ENCODE measurements around the gene JARID2. TPM values are rescaled to one million over a fixed set of nuclear protein-coding genes. Genes with fewer than 3 reads are reported as not detected.
"Not testable (repeated sequence)": the region's sequence is repeated elsewhere in the genome, so short reads cannot be mapped to it uniquely, and the experiment has no call there.

Gene JARID2
- total RNA-seq, 2 donors from 2014 or later: 9.1 to 10.7 TPM

DNA sequence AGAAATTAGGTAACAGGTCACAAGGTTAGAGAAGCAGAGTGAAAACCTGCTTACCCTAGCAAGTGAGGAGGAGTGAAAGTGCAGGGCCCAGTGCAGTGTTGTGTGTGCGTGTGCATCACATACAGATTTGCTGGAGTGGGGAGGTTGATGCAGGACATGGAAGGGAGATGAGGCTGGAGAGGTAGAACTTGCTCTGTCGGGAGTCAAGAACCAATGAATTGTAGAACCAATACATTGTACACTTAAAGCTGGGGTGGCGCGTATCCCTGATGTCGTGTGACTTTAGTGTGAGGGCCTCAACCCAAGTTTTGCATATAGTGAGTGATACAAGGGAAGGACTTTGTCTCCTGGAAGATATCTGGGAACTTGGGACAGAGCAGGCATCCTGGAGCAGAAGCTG is 48.6 kb downstream of the JARID2 start:
- DNase-seq: no peak
- no peak overlapping the region for H3K27ac ChIP-seq
- no peaks in the 10 kb centered on the region for H3K36me3 ChIP-seq
- intact Hi-C loops (cut with DNase I): no loop called here
- H3K27me3 ChIP-seq: no peaks in the 10 kb centered on the region
- no peaks in the 10 kb centered on the region for H3K9me3 ChIP-seq
- TF ChIP-seq, protein P1, sequence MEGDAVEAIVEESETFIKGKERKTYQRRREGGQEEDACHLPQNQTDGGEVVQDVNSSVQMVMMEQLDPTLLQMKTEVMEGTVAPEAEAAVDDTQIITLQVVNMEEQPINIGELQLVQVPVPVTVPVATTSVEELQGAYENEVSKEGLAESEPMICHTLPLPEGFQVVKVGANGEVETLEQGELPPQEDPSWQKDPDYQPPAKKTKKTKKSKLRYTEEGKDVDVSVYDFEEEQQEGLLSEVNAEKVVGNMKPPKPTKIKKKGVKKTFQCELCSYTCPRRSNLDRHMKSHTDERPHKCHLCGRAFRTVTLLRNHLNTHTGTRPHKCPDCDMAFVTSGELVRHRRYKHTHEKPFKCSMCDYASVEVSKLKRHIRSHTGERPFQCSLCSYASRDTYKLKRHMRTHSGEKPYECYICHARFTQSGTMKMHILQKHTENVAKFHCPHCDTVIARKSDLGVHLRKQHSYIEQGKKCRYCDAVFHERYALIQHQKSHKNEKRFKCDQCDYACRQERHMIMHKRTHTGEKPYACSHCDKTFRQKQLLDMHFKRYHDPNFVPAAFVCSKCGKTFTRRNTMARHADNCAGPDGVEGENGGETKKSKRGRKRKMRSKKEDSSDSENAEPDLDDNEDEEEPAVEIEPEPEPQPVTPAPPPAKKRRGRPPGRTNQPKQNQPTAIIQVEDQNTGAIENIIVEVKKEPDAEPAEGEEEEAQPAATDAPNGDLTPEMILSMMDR (IDR thresholded peaks at IDR 0.05): no peak
- H3K4me3 ChIP-seq: no peak overlapping the region
- peaks cover under 1% of the 10 kb centered on the region for H3K4me1 ChIP-seq
- H3K9ac ChIP-seq (ENCODE audit: low read depth in 2 of 2, low read length in 2 of 2): no peak overlapping the region

DNA sequence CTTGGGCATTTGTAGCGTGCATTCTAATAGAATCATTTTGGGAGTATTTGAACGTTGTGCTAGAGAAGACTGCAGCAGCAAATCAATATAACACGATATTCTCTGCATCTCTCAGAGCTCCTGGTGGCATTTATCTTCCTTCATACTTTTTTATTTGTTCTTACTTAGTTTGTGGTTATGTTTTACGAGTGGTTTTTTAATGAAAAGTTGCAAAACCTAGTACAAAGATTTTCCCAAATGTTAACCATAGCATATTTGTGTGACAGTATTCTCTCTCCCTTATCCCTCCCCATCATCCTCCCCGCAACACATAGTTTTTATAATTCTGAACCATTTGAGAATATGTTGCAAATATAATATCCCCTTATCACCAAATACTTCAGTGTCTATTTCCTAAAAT is 50.4 kb downstream of the JARID2 start:
- Histone ChIP-seq H3K4me3 (no peak overlapping the region), H3K9ac (ENCODE audit: low read depth in 2 of 2, low read length in 2 of 2) (no peak overlapping the region), H3K36me3 (no peaks in the 10 kb centered on the region), H3K4me1 (no peaks in the 10 kb centered on the region), H3K27me3 (no peaks in the 10 kb centered on the region), H3K9me3 (no peaks in the 10 kb centered on the region), H3K27ac (no peak overlapping the region)
- intact Hi-C loops (cut with DNase I): no loop called here
- DNase-seq: no peak
- TF ChIP-seq, protein P1 (IDR thresholded peaks at IDR 0.05): no peak

DNA sequence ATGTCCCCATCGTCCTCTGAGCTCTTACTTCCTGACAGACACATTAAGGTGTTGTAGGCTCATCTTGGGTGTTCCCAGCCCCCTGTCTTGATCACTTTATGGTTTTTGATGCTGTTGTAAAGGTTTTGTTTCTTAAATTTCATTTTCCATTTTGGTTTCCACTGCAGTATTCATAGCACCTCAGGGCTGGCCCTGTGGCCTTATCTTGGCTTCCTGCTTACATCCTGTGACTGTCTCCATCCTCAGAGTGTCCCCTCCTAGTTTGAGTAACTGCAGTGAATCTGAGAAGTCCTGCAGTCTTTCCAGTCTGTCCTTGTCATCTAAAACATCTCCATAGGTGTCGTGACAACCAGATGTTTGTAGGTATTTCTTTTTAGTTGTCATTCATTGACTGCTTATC is 50.9 kb downstream of the JARID2 start:
- no peaks in the 10 kb centered on the region for H3K9me3 ChIP-seq
- H3K27ac ChIP-seq: no peak overlapping the region
- H3K27me3 ChIP-seq: no peaks in the 10 kb centered on the region
- H3K36me3 ChIP-seq: no peaks in the 10 kb centered on the region
- H3K4me3 ChIP-seq: no peak overlapping the region
- intact Hi-C loops (cut with DNase I): no loop called here
- DNase-seq: no peak
- no peak overlapping the region for H3K9ac ChIP-seq (ENCODE audit: low read depth in 2 of 2, low read length in 2 of 2)
- TF ChIP-seq, protein P1 (IDR thresholded peaks at IDR 0.05): no peak
- H3K4me1 ChIP-seq: no peaks in the 10 kb centered on the region

DNA sequence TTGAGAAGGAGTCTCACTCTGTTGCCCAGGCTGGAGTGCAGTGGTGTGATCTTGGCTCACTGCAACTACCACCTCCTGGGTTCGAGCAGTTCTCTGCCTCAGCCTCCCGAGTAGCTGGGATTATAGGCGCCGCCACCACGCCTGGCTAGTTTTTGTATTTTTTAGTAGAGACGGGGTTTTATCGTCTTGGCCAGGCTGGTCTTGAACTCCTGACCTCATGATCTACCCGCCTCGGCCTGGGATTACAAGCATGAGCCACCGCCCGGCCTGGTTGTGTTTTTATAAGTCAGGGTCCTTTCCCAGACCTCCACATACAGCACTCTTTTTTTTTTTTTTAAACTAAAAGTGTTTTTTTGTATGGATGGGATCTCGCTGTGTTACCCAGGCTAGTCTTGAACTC is 51.3 kb downstream of the JARID2 start:
- H3K27me3 ChIP-seq; H3K4me1 ChIP-seq; DNase-seq; H3K9ac ChIP-seq (ENCODE audit: low read depth in 2 of 2, low read length in 2 of 2); H3K27ac ChIP-seq; intact Hi-C loops (cut with DNase I); H3K36me3 ChIP-seq; H3K4me3 ChIP-seq; H3K9me3 ChIP-seq: not testable (repeated sequence)

DNA sequence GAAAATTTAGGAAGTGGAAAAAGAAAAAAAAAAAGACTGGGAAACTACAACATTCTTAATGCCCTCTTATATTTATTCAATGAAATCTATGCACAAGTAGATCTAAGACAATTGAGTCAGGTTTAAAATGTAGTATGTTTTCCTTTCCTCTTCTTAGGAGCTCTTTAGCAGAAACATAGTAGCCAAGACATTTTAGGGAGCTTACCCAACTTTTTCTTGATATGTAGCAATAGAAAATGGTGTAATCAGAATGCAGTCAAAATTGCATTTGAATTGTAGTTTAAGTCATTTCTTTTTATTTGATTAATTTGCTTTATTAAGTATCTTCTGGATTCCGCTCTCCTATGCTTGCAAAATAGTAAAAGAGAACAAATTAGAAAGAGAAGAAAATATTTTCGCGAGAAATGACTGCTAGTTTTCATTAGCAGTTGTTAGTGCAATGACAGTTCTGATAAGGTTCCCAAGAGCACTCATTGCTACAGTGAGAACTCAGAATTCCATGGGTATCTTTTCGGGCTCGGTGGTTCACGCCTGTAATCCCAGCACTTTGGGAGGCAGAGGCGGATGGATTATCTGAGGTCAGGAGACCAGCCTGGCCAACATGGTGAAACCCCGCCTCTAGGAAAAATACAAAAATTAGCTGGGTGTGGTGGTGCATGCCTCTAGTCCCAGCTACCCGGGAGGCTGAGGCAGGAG is 52.2 kb downstream of the JARID2 start:
- Histone ChIP-seq H3K27ac (no peak overlapping the region), H3K4me3 (no peak overlapping the region), H3K36me3 (no peaks in the 10 kb centered on the region), H3K27me3 (no peaks in the 10 kb centered on the region), H3K9me3 (no peaks in the 10 kb centered on the region), H3K9ac (ENCODE audit: low read depth in 2 of 2, low read length in 2 of 2) (no peak overlapping the region), H3K4me1 (no peaks in the 10 kb centered on the region)
- TF ChIP-seq, protein P1 (IDR thresholded peaks at IDR 0.05): no peak
- intact Hi-C loops (cut with DNase I): no loop called here
- no peak for DNase-seq

DNA sequence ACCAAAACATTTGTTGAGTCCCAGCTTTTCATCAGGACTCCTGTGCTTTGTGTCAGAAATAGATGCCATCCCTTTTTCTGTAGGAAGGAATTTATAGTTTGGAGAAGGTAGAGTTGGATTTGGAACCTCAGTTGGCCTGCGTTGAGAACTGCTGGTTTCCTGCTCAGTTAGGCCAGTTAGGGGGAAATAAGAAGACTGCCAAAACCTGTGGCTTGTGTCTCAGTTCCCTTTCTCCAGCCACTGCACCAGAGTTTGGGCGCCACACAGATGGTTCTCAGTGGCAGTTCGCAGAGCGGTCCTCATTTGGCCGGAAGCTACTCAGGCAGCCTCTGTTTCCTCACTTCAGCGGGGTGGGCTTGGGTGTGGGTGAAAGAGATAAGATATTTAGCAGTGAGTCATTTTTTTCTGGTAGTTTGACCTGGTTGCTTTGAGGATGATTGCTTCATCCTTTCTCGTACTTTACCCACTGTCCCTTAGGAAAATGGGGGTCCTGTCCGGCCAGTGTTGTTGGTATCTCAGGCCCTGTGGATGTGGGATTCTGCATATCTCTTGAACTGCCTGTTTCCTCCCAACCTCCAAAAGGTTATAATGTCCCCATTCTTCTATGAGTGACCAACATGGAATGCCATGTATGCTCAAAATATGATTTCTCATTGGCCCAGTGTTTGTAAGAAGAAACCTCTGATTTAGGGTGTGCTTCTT is 53.7 kb downstream of the JARID2 start:
- no peak overlapping the region for H3K4me3 ChIP-seq
- H3K4me1 ChIP-seq: peaks cover 3% of the 10 kb centered on the region
- H3K9ac ChIP-seq (ENCODE audit: low read depth in 2 of 2, low read length in 2 of 2): no peak overlapping the region
- H3K27me3 ChIP-seq: no peaks in the 10 kb centered on the region
- intact Hi-C loops (cut with DNase I): no loop called here
- DNase-seq: no peak
- TF ChIP-seq, protein P1 (IDR thresholded peaks at IDR 0.05): no peak
- no peak overlapping the region for H3K27ac ChIP-seq
- no peaks in the 10 kb centered on the region for H3K9me3 ChIP-seq
- no peaks in the 10 kb centered on the region for H3K36me3 ChIP-seq

Measured in colonic mucosa (tissue), 4 donors.